Sigmoid colon (tissue), 7 donors: Measurements from ENCODE around the gene TBC1D22A. TPM values are rescaled to one million over a fixed set of nuclear protein-coding genes. Genes with fewer than 3 reads are reported as not detected.

Experiments
- DNase-seq: peaks from one replicate; pipeline ENCODE4 v3.0.0-alpha.2; 2019
- H3K27ac ChIP-seq, 4 donors: fragments of 200-600 bp; sonication (generic); one replicate each; pipeline ENCODE4 v1.5.1; 2016 to 2019; ENCODE audit warnings: mild to moderate bottlenecking in 1 of 4
- H3K27me3 ChIP-seq, 3 donors: fragments of 200-600 bp; sonication (generic); one replicate each; pipeline ENCODE4 v1.5.1; 2019; ENCODE audit warnings: mild to moderate bottlenecking in 1 of 3
- H3K36me3 ChIP-seq, 4 donors: fragments of 200-600 bp; sonication (generic); one replicate each; pipeline ENCODE4 v1.5.1; 2016 to 2019
- H3K4me1 ChIP-seq, 4 donors: fragments of 200-600 bp; sonication (generic); one replicate each; pipeline ENCODE4 v1.5.1; 2017 to 2019
- H3K4me3 ChIP-seq, 4 donors: fragments of 200-600 bp; sonication (generic); one replicate each; pipeline ENCODE4 v1.5.1; 2017 to 2019; ENCODE audit warnings: mild to moderate bottlenecking in 2 of 4, moderate library complexity in 1 of 4
- H3K9me3 ChIP-seq, 4 donors: fragments of 200-600 bp in 3 of 4; sonication (generic) in 3 of 4; one replicate each; pipeline versions ENCODE4 v1.5.1 to v1.6.1; 2013 to 2019
- CTCF ChIP-seq, 4 experiments: fragments of 450-650 bp in 3 of 4; fragments of 200-600 bp in 1 of 4; IDR thresholded peaks; one replicate each; pipeline ENCODE4 v1.5.1; 2016 to 2019; ENCODE audit warnings: antibody characterized with exemption in 4 of 4, mild to moderate bottlenecking in 3 of 4, moderate library complexity in 2 of 4
- EP300 ChIP-seq, 4 donors: sonication (generic); formaldehyde crosslinking; IDR thresholded peaks; one replicate each; pipeline ENCODE4 v1.6.1; 2017; ENCODE audit warnings: antibody characterized with exemption in 4 of 4
- POLR2A ChIP-seq, 2 donors: fragments of 450-650 bp; IDR thresholded peaks; one replicate each; pipeline ENCODE4 v1.6.1; 2016; ENCODE audit warnings: antibody characterized with exemption in 2 of 2, mild to moderate bottlenecking in 2 of 2, moderate library complexity in 2 of 2
- POLR2AphosphoS5 ChIP-seq, 4 donors: sonication (generic); formaldehyde crosslinking; IDR thresholded peaks; one replicate each; pipeline ENCODE4 v1.6.1; 2017; ENCODE audit warnings: antibody characterized with exemption in 4 of 4
- WGBS, 2 donors: extraction: QIAGEN DNeasy Blood & Tissue Kit; methylation state at CpG; one replicate each; pipeline ENCODE4 v1.1.7; 2013; 5-methylcytosine and 5-hydroxymethylcytosine counted together
- intact Hi-C: fragments of 100-400 bp; cut with DNase I; formaldehyde crosslinking; loops from one replicate; pipeline ENCODE4 v1.15.1; 2023
- polyA plus RNA-seq, 3 donors: library from polyadenylated mRNA; stranded (reverse); fragments of 200-250 nt; gene quantifications; one replicate each; pipeline ENCODE4 v1.2.3, GENCODE V29; 2013
- total RNA-seq, 4 donors: library from RNA; depleted of rRNA; stranded (reverse); fragments of >200 nt; gene quantifications; one replicate each; pipeline ENCODE4 v1.1.0, GENCODE V29; 2016
- donor health status: healthy with polysubstance abuse.
- donor health status: Bipolar disorder and iron deficiency.
- donor health status: healthy.

TBC1D22A gene
- total and polyA plus RNA-seq, 7 donors: 13.6 to 34.6 (median 14.3) TPM

DNA sequence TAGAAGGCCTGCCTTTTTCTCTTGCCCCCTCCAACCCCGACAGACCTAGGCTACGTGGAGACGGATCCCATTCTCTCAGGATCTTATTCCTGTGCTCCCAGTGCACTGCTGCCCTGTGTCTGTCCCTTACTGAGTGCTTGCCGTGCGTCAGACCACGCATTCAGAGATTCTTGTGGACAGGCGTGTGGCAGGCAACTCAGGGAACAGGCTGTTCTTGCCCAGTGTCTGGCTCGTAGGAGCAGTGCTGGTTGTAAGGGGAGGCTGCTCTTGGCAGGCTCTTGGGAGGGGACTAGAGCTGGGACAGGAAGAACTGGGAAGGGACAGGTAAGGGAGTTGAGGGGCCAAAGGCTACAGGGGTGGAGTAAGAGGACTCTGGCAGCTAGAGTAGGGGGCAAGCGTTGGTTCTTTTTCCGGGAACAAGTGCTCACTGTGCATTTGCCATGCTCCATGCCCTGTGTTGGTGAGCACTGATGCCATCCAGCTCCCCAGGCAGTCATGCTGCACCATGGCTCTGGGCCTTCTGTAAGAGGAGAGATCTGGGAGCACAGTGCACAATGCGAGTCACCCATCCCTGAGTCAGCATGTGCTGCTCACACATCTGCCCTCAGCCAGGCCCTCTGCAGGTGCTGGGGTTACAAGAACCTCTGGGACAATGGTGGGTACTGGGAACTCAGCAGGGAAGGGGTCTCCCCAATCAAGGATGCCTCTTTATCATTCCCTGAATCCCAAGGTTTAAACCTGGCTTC, 119.1 kb downstream of the TBC1D22A start:
- Histone ChIP-seq H3K27me3 (no peaks in the 10 kb centered on the region), H3K4me3 (no peak overlapping the region), H3K9me3 (no peaks in the 10 kb centered on the region), H3K4me1 (no peaks in the 10 kb centered on the region), H3K27ac (no peak overlapping the region), H3K36me3 (no peaks in the 10 kb centered on the region)
- 95 to 97% methylated on average over 11 of the region's 11 CpGs for WGBS, 2 donors
- no peak for DNase-seq
- TF ChIP-seq EP300 (IDR thresholded peaks at IDR 0.05) (no peak), POLR2A (IDR thresholded peaks at IDR 0.05) (no peak), POLR2AphosphoS5 (IDR thresholded peaks at IDR 0.05) (no peak)
- intact Hi-C loops: no loop called here

DNA sequence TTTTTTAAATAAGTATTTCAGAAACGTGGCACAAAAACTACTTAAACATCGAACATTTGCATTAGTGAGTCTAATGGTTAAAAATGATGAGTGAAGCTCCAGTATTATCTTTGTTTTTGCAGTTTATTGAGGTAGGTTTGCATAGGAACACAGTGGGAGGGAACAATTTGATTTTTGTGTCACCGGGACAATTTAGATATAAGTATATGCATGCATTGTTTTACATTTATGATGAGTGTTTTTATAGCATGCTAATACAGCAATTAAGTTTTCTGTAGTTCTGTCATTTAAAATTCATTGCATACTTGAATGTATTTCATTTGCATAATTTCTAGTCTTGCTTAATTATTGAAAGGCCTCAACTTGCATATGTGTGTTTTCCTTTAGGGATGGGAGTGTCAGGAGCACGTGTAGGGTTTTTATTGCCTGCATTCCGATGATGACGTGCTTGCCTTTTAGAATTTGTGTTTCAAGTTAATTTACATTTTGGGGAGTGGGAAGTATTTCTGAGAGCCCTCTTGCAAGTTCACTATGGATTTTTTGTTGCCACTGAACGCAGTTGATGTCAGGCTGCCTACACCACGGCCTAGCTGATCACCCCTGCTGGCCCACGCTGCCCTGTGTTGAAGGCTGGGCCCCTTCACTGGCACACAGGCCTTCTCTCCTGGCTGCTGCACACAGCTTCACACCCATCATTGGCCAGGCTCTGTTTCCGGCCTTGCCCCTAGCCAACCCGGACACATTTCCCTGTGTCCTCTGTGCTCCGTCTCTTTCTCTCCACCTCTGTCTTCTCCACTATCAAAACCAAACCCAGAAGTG, 120.9 kb downstream of the TBC1D22A start:
- H3K4me1 ChIP-seq: no peaks in the 10 kb centered on the region
- H3K27ac ChIP-seq: no peak overlapping the region
- H3K9me3 ChIP-seq: no peaks in the 10 kb centered on the region
- H3K36me3 ChIP-seq: no peaks in the 10 kb centered on the region
- TF ChIP-seq POLR2A (IDR thresholded peaks at IDR 0.05) (no peak), CTCF (IDR thresholded peaks at IDR 0.05) (no peak), EP300 (IDR thresholded peaks at IDR 0.05) (no peak), POLR2AphosphoS5 (IDR thresholded peaks at IDR 0.05) (no peak)
- no peak for DNase-seq
- intact Hi-C loops: no loop called here
- H3K4me3 ChIP-seq: no peak overlapping the region
- H3K27me3 ChIP-seq: no peaks in the 10 kb centered on the region
- 65 to 73% methylated on average over 12 of the region's 12 CpGs for WGBS, 2 donors

DNA sequence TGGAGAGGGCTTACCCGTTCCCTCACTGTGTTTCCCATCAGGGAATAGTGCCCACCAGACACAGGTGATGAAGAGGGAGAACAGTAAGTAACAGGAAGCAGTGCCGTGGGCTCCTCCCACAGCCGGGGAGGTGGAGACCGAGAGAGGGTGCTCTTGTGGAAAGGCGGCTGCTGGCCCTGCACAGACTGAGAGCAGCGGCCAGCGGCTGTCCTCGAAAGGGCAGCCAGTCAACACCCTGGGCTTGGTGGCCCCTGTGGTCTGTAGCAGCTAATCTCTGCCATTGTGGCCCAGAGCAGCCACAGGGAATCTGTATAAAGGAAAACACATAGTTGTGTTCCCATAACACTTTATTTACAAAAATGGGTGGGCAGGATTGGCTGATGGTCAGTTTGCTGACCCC, 121.9 kb downstream of the TBC1D22A start:
- intact Hi-C loops: no loop called here
- H3K27me3 ChIP-seq: no peaks in the 10 kb centered on the region
- H3K9me3 ChIP-seq: no peaks in the 10 kb centered on the region
- TF ChIP-seq EP300 (IDR thresholded peaks at IDR 0.05): no peak
- TF ChIP-seq CTCF (IDR thresholded peaks at IDR 0.05): no peak
- TF ChIP-seq POLR2A (IDR thresholded peaks at IDR 0.05): no peak
- no peak for TF ChIP-seq POLR2AphosphoS5 (IDR thresholded peaks at IDR 0.05)
- H3K36me3 ChIP-seq: no peaks in the 10 kb centered on the region
- 96% methylated on average over 8 of the region's 8 CpGs for WGBS, 2 donors
- DNase-seq: no peak
- no peak overlapping the region for H3K27ac ChIP-seq
- H3K4me1 ChIP-seq: no peaks in the 10 kb centered on the region
- H3K4me3 ChIP-seq: no peak overlapping the region

DNA sequence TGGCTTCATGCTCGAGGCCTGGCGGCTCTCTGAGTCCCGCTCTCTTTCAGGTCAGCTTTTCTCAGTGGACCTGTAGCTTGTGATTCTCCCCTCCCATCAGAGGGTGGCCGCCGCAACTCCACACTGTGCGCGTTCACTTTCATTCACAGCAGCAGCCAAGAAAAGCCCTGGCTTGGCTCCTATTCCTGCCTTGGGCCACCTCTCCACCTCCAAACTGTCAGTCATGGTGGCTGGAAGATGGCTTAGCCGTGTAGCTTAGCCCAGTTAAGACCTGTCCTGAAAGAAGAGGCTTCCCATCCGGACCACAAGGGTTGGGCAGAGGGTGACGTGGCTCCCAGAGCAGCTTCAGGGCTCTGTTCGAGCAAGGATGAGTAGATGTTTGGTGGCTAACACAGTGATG, 125.5 kb downstream of the TBC1D22A start:
- H3K9me3 ChIP-seq: no peaks in the 10 kb centered on the region
- TF ChIP-seq EP300 (IDR thresholded peaks at IDR 0.05) (no peak), POLR2AphosphoS5 (IDR thresholded peaks at IDR 0.05) (no peak), CTCF (IDR thresholded peaks at IDR 0.05) (no peak), POLR2A (IDR thresholded peaks at IDR 0.05) (no peak)
- no peak overlapping the region for H3K27ac ChIP-seq
- no peaks in the 10 kb centered on the region for H3K27me3 ChIP-seq
- no peak overlapping the region for H3K4me3 ChIP-seq
- 97 to 98% methylated on average over 11 of the region's 11 CpGs for WGBS, 2 donors
- no peaks in the 10 kb centered on the region for H3K36me3 ChIP-seq
- H3K4me1 ChIP-seq: no peaks in the 10 kb centered on the region
- DNase-seq: no peak
- intact Hi-C loops: no loop called here

GRCh38 chr22:46890819-46891218, 128.4 kb downstream of the TBC1D22A start:
- Histone ChIP-seq H3K36me3 (no peaks in the 10 kb centered on the region), H3K4me3 (no peak overlapping the region), H3K4me1 (peaks cover 0 to 18% (median 14%) of the 10 kb centered on the region in 4 donors), H3K27me3 (no peaks in the 10 kb centered on the region), H3K9me3 (no peaks in the 10 kb centered on the region), H3K27ac (no peak overlapping the region)
- no peak for DNase-seq
- 93 to 97% methylated on average over 10 of the region's 10 CpGs for WGBS, 2 donors
- intact Hi-C loops: no loop called here
- TF ChIP-seq POLR2AphosphoS5 (IDR thresholded peaks at IDR 0.05) (no peak), CTCF (IDR thresholded peaks at IDR 0.05) (no peak), POLR2A (IDR thresholded peaks at IDR 0.05) (no peak), EP300 (IDR thresholded peaks at IDR 0.05) (no peak)
